Bronchial epithelial cell (primary cell): ENCODE measurements around the gene CFAP54. TPM values are rescaled to one million over a fixed set of nuclear protein-coding genes. Genes with fewer than 3 reads are reported as not detected.

Experiments
- DNase-seq: peaks from one replicate; pipeline ENCODE4 v3.0.0-alpha.2; 2010; ENCODE audit warnings: low read depth
- FAIRE-seq: peaks from 2 replicates; lab custom pipeline; 2011; peaks lifted over from hg19 to GRCh38; lab: Jason Lieb, UNC
- H3K27me3 ChIP-seq: 2 replicates; pipeline ENCODE4 v1.5.1; 2011; ENCODE audit warnings: low read length; ENCODE audit not compliant: control insufficient read depth, insufficient read depth
- H3K36me3 ChIP-seq: 2 replicates; pipeline ENCODE4 v1.5.1; 2011; ENCODE audit warnings: low read length; ENCODE audit not compliant: control insufficient read depth, insufficient read depth
- H3K4me3 ChIP-seq: 2 replicates; pipeline ENCODE4 v1.5.1; 2011; ENCODE audit warnings: mild to moderate bottlenecking, low read depth, low read length, control low read depth
- CTCF ChIP-seq: IDR thresholded peaks from 2 replicates; pipeline ENCODE4 v1.5.1; 2011; ENCODE audit warnings: mild to moderate bottlenecking, moderate library complexity, low read length, control low read depth, inconsistent platforms; ENCODE audit not compliant: insufficient read depth, severe bottlenecking
- total RNA-seq: library from RNA; depleted of rRNA; stranded (reverse); fragments of >200 nt; gene quantifications from 2 replicates; pipeline ENCODE4 v1.2.1, GENCODE V29; 2014

Gene CFAP54
- total RNA-seq, 1 donor from 2014 or later = 0.26 TPM

GRCh38 chr12:96809522-96809921 is 320.1 kb downstream of the CFAP54 start:
- DNase-seq = no peak
- Histone ChIP-seq H3K4me3 (no peak overlapping the region), H3K36me3 (no peaks in the 10 kb centered on the region), H3K27me3 (no peaks in the 10 kb centered on the region)
- FAIRE-seq = no peak
- no peak for TF ChIP-seq CTCF

GRCh38 chr12:96810057-96810456 is 320.7 kb downstream of the CFAP54 start:
- DNase-seq = peak; percentile 79
- FAIRE-seq = peak; percentile 13

DNA sequence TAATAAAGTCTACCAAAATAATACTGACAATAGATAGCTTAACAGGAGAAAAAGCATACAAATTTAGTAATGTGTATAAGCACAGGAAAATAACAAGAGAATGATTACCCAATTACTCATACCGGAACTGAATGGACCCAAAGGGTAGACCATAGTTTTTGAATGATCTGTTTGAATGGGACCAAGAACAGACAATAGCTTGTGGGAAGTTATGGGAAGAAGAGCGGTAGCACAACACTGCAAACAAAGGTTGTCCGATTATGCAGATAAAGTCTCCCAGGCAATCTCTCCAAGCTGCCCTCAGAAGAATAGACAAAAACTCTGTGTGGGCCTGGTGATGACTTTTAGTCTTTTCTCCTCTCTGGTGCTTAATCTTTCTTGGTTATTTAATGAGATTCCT is 321.1 kb downstream of the CFAP54 start:
- Histone ChIP-seq H3K4me3 (no peak overlapping the region), H3K27me3 (no peaks in the 10 kb centered on the region), H3K36me3 (no peaks in the 10 kb centered on the region)
- no peak for TF ChIP-seq CTCF
- DNase-seq = peak; percentile 79
- no peak for FAIRE-seq

More at GRCh38 chr12:96810057-96810456, 320.7 kb downstream of the CFAP54 start:
- Histone ChIP-seq H3K27me3 (no peaks in the 10 kb centered on the region), H3K4me3 (no peak overlapping the region), H3K36me3 (no peaks in the 10 kb centered on the region)
- no peak for TF ChIP-seq CTCF

GRCh38 chr12:96811083-96811482 is 321.7 kb downstream of the CFAP54 start:
- no peaks in the 10 kb centered on the region for H3K27me3 ChIP-seq
- no peak for TF ChIP-seq CTCF
- no peaks in the 10 kb centered on the region for H3K36me3 ChIP-seq
- peak; percentile 43 for FAIRE-seq
- H3K4me3 ChIP-seq = no peak overlapping the region
- DNase-seq = peak; percentile 99

DNA sequence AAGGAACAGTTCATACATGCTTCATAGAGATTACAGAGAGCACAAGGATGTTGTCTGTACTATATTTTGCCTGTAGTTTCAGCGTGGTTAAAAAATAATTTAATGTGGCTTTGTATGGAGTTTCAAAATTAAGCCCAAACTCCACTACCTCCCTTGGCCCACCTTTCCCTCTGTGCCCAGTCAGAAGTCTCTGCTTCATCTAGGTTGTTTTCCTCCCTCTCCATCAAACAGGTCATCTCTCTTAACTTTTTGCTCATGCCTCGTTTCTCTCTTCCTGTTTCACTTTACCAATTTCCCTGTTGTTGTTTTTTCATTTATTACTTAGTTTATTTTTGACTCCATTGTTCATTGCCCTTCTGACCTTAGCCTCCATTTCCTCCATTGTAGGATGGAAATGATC is 322.8 kb downstream of the CFAP54 start:
- H3K27me3 ChIP-seq = no peaks in the 10 kb centered on the region
- FAIRE-seq = no peak
- no peaks in the 10 kb centered on the region for H3K36me3 ChIP-seq
- no peak for TF ChIP-seq CTCF
- no peak for DNase-seq
- H3K4me3 ChIP-seq = no peak overlapping the region

DNA sequence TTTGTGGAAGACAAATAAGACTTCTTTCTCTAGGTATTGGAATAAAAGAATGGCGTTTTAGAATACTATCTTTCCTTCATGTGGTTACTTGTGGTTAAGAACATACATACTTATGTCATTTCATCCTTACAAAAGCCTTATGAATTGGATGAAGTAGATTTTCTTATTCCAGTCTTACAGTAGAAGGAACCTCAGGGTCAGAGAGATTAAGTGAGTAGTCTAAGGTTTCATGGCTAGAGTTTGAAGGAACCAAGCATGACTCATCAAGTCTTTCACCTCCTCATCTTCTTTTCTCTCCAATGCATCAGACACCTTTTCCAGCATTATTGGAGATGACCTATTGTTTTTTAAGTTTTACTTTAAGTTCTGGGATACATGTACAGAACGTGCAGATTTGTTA is 324.8 kb downstream of the CFAP54 start:
- no peak for TF ChIP-seq CTCF
- peak; percentile 32 for DNase-seq
- H3K36me3 ChIP-seq = no peaks in the 10 kb centered on the region
- H3K4me3 ChIP-seq = no peak overlapping the region
- no peak for FAIRE-seq
- no peaks in the 10 kb centered on the region for H3K27me3 ChIP-seq
